ENCODE data around the gene REPIN1. TPM values are rescaled to one million over a fixed set of nuclear protein-coding genes. Genes with fewer than 3 reads are reported as not detected.
A peak's percentile ranks its signal among the peaks of the same experiment; 100 is the strongest.

The REPIN1 gene
- total RNA-seq, 2 donors from 2014 or later: 57.1 to 77.4 TPM

- no peaks in the 10 kb centered on the region for H3K9me3 Mint-ChIP-seq
- no peaks in the 10 kb centered on the region for H3K36me3 Mint-ChIP-seq
- ATAC-seq (no peak), DNase-seq (ENCODE audit: low spot score in 2 of 2) (no peak)
- peak overlapping the region; percentile 45 to 90 for H3K27ac Mint-ChIP-seq
These were observed 35.0 kb downstream of the REPIN1 start for GRCh38 chr7:150403376-150404171.

DNA sequence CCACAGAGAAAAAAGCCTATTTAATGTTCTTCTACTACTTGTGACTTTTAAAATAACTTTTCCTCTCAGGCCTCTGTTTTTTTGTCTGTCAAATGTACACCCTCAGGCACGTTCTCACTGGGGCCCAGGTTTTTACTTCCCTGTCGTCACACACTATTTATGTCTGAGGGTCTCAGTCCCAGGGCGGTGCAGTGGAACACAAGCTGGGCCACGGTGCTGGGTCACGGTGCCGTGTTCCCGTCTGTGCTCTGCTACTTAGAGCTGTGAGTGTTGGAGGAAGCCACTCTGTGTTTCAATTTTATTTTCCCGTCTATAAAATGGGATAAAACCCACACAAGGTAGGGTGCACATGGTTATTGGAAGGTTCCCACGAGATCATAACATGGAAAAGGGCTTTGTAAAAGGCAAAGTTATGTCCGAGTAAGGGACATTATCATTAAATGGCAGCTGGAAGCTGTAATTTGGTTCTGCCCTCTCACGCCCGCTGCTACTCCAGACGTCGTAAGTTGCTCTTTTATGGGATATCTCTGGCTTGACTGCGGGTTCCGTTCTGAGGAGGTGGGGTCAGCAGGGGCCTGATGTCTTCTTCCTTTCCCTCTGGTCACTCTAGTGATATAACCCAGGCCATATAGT lies 35.7 kb downstream of the REPIN1 start:
- Mint-ChIP-seq H3K27ac (peak overlapping the region; percentile 45 to 90), H3K36me3 (no peaks in the 10 kb centered on the region), H3K9me3 (no peaks in the 10 kb centered on the region)
- DNase-seq (ENCODE audit: low spot score in 2 of 2) (no peak), ATAC-seq (no peak)

DNA sequence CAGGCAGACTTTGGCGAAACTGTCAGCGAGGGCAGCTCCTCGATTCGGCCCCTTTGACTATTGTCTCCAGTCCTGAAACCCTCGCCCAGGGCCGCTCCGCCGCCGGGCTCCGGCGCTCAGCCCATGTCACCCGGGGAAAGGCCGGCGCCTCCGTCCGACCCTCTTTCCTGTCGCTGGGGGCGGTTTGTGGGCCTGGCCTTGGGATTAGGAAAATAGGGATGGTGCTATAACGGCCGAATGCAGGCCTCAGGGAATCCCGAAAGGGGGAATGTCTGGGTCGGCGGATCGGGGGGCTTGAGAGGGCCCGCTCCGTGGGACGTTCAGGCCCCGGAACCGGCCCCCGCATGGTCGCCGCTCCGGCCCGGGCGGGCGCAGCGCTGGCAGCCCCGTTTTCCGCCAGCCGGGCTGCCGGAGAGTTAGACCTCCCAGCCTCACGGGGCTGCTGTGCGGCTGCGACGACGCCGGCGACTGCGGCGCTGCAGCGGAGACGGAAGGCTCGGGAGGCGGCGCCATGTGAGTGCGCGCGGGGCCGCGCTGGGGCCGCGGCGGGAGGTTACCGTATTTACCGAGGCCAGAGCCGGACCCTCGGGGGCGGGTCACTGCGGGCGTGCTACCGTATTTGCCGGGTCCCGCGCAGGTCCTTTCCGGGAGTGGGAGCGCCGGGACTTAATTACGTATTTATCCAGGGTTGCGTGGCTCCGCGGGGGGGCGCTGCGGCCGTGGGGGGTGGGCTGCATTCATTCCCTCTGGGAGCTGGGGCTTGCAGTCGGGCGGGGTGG lies 36.4 kb downstream of the REPIN1 start:
- H3K27ac Mint-ChIP-seq: peak overlapping the region; percentile 45 to 90
- ATAC-seq: peak; percentile 72 to 78
- H3K36me3 Mint-ChIP-seq: no peaks in the 10 kb centered on the region

GRCh38 chr7:150405584-150406311 lies 37.1 kb downstream of the REPIN1 start:
- Mint-ChIP-seq H3K27ac (peak overlapping the region; percentile 45 to 90), H3K36me3 (no peaks in the 10 kb centered on the region), H3K9me3 (no peaks in the 10 kb centered on the region)
- ATAC-seq (peak; percentile 34 to 35), DNase-seq (ENCODE audit: low spot score in 2 of 2) (peak in 1 of 2 donors; percentile 54)

More for the DNA sequence above, 36.4 kb downstream of the REPIN1 start:
- DNase-seq (ENCODE audit: low spot score in 2 of 2): peak; percentile 76 to 79
- no peaks in the 10 kb centered on the region for H3K9me3 Mint-ChIP-seq

DNA sequence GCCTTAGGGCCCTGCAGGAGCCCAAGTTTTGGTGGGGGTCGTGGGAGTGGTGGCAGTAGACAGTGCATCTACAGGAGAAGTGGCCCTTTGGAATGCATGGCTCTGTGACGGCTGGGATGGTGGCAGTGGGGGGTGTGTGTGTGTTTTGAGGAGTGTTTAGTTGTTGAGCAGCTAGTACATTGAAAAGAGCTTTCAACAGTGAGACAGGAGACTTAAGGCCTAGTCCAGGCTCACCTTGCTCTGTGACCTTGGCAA lies 37.6 kb downstream of the REPIN1 start:
- H3K9me3 Mint-ChIP-seq: no peaks in the 10 kb centered on the region
- ATAC-seq: no peak
- H3K36me3 Mint-ChIP-seq: no peaks in the 10 kb centered on the region
- H3K27ac Mint-ChIP-seq: peak overlapping the region; percentile 45 to 90
- no peak for DNase-seq (ENCODE audit: low spot score in 2 of 2)

GRCh38 chr7:150406567-150407421 lies 38.2 kb downstream of the REPIN1 start:
- ATAC-seq (peak; percentile 71), DNase-seq (ENCODE audit: low spot score in 2 of 2) (peak in 1 of 2 donors; percentile 30)
- H3K27ac Mint-ChIP-seq: peak overlapping the region; percentile 45 to 90
- no peaks in the 10 kb centered on the region for H3K36me3 Mint-ChIP-seq
- H3K9me3 Mint-ChIP-seq: no peaks in the 10 kb centered on the region

- ATAC-seq (no peak), DNase-seq (ENCODE audit: low spot score in 2 of 2) (no peak)
- Mint-ChIP-seq H3K27ac (peak overlapping the region in 1 of 2 donors; percentile 45), H3K9me3 (no peaks in the 10 kb centered on the region), H3K36me3 (no peaks in the 10 kb centered on the region)
These were observed 39.2 kb downstream of the REPIN1 start for GRCh38 chr7:150407588-150408392.

- peak overlapping the region; percentile 3 to 12 for H3K27ac Mint-ChIP-seq
- DNase-seq (ENCODE audit: low spot score in 2 of 2) (no peak), ATAC-seq (no peak)
- H3K36me3 Mint-ChIP-seq: no peaks in the 10 kb centered on the region
- H3K9me3 Mint-ChIP-seq: no peaks in the 10 kb centered on the region
These were observed 40.0 kb downstream of the REPIN1 start for GRCh38 chr7:150408393-150409299.

GRCh38 chr7:150409300-150410030 lies 40.8 kb downstream of the REPIN1 start:
- Mint-ChIP-seq H3K9me3 (no peaks in the 10 kb centered on the region), H3K36me3 (no peaks in the 10 kb centered on the region), H3K27ac (peak overlapping the region in 1 of 2 donors; percentile 12)
- ATAC-seq (no peak), DNase-seq (ENCODE audit: low spot score in 2 of 2) (no peak)

DNA sequence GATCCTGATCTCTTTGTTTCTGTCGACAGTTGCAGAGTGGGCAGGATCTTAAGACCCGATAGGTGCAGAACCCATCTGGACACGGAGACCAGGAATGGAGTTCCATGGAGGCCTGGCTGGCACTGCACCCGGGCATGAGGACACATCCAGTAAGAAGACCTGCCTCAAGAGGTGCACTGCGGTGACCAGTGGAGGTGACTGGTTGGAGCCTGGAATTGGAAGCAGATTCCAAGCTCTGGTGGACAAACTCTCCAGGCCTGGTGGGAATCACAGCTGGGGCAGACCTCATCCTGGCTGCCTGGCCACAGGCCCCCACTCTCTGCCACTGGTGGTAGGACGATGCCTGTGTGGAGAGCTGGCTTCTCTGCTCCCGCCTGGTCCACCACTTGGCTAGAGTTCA lies 41.5 kb downstream of the REPIN1 start:
- DNase-seq (ENCODE audit: low spot score in 2 of 2) (no peak), ATAC-seq (no peak)
- H3K27ac Mint-ChIP-seq: no peak overlapping the region
- no peaks in the 10 kb centered on the region for H3K36me3 Mint-ChIP-seq
- H3K9me3 Mint-ChIP-seq: no peaks in the 10 kb centered on the region

- H3K27ac Mint-ChIP-seq: peak overlapping the region; percentile 22 to 30
- ATAC-seq (no peak), DNase-seq (ENCODE audit: low spot score in 2 of 2) (no peak)
- H3K36me3 Mint-ChIP-seq: no peaks in the 10 kb centered on the region
- H3K9me3 Mint-ChIP-seq: no peaks in the 10 kb centered on the region
These were observed 42.2 kb downstream of the REPIN1 start for GRCh38 chr7:150410680-150411346.

DNA sequence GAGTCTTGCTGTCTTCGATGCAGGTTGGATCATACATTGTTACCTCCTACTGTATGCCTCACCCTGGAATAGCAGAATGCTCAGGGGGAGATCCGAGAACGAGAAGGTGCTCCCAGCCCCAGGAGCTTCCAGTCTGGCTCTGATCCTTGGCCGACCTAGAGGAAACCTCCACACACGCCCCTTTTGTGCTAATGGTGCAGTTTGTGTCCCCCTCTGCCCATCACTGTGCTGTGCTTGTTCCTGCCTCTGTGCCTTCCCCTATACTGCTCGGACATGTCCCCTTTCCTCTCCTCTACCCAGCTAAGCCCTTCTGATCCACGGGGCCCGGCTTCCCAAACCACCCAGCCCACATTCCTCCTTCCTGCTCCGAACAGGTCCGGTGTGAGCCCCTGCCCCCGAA lies 43.0 kb downstream of the REPIN1 start:
- no peaks in the 10 kb centered on the region for H3K36me3 Mint-ChIP-seq
- H3K9me3 Mint-ChIP-seq: no peaks in the 10 kb centered on the region
- peak overlapping the region in 1 of 2 donors; percentile 22 for H3K27ac Mint-ChIP-seq
- ATAC-seq: no peak
- no peak for DNase-seq (ENCODE audit: low spot score in 2 of 2)

GRCh38 chr7:150412016-150412415 lies 43.4 kb downstream of the REPIN1 start:
- Mint-ChIP-seq H3K9me3 (no peaks in the 10 kb centered on the region), H3K36me3 (no peaks in the 10 kb centered on the region), H3K27ac (peak overlapping the region in 1 of 2 donors; percentile 22)
- DNase-seq (ENCODE audit: low spot score in 2 of 2): no peak
- ATAC-seq: no peak

Measured in activated naive CD4-positive, alpha-beta T cell treated with anti-CD3 and anti-CD28 coated beads, Interleukin-2, amount 50 U/mL, for 72 hours (primary cell).